Left ventricle myocardium inferior (tissue), 1 donor: ENCODE measurements around the gene FSD1. TPM values are rescaled to one million over a fixed set of nuclear protein-coding genes. Genes with fewer than 3 reads are reported as not detected.
A peak's percentile ranks its signal among the peaks of the same experiment; 100 is the strongest.
"Not testable (repeated sequence)": the region's sequence is repeated elsewhere in the genome, so short reads cannot be mapped to it uniquely, and the experiment has no call there.

Experiments
- DNase-seq: peaks from one replicate; pipeline ENCODE4 v3.0.0-alpha.2; 2020
- H3K27ac ChIP-seq: fragments of 200-600 bp; replicated peaks from 2 replicates; pipeline ENCODE4 v1.8.0; 2021
- H3K27me3 ChIP-seq: fragments of 200-600 bp; 2 replicates; pipeline ENCODE4 v1.8.0; 2021; ENCODE audit warnings: low read depth
- H3K36me3 ChIP-seq: fragments of 200-600 bp; 2 replicates; pipeline ENCODE4 v1.8.0; 2021
- H3K4me1 ChIP-seq: fragments of 200-600 bp; 2 replicates; pipeline ENCODE4 v1.8.0; 2021
- H3K4me3 ChIP-seq: fragments of 200-600 bp; 2 replicates; pipeline ENCODE4 v1.8.0; 2021; ENCODE audit warnings: mild to moderate bottlenecking, moderate library complexity
- H3K9me3 ChIP-seq: fragments of 200-600 bp; replicated peaks from 2 replicates; pipeline ENCODE4 v1.8.0; 2021
- CTCF ChIP-seq: fragments of 200-600 bp; IDR thresholded peaks from 2 replicates; pipeline ENCODE4 v1.8.0; 2021; ENCODE audit warnings: antibody characterized with exemption, mild to moderate bottlenecking, borderline replicate concordance
- intact Hi-C: fragments of 100-400 bp; cut with micrococcal nuclease; formaldehyde crosslinking; loops from one replicate; pipeline ENCODE4 v1.11.0; 2022
- total RNA-seq: library from RNA; stranded (reverse); fragmentation: NEBNext Ultra II Directional; extraction: Animal tissue kit (Norgen Biotek cat#: 25700); gene quantifications from one replicate; pipeline ENCODE4 v1.2.1, GENCODE V29; 2021
- donor health status: DM: no; HTN: yes; CAD: no; lungs with severe emphysema.

The FSD1 gene
- total RNA-seq, 1 donor from 2014 or later: not detected

- Histone ChIP-seq H3K27me3 (peaks cover 69% of the 10 kb centered on the region), H3K9me3 (no peaks in the 10 kb centered on the region), H3K27ac (no peak overlapping the region), H3K36me3 (no peaks in the 10 kb centered on the region), H3K4me1 (peaks cover 20% of the 10 kb centered on the region), H3K4me3 (peak overlapping the region; percentile 59)
- intact Hi-C loops: no loop called here
- TF ChIP-seq CTCF: no peak
- no peak for DNase-seq
Measured at GRCh38 chr19:4279530-4280422, 24.6 kb upstream of the FSD1 start.

GRCh38 chr19:4284176-4284958, 20.0 kb upstream of the FSD1 start:
- TF ChIP-seq CTCF: no peak
- intact Hi-C loops: no loop called here

GRCh38 chr19:4284974-4285373, 19.4 kb upstream of the FSD1 start:
- Histone ChIP-seq H3K36me3 (no peaks in the 10 kb centered on the region), H3K27me3 (peaks cover 76% of the 10 kb centered on the region)
- intact Hi-C loops: no loop called here

More at GRCh38 chr19:4284176-4284958, 20.0 kb upstream of the FSD1 start:
- Histone ChIP-seq H3K9me3 (no peaks in the 10 kb centered on the region), H3K4me1 (peaks cover 9% of the 10 kb centered on the region), H3K36me3 (no peaks in the 10 kb centered on the region), H3K27ac (no peak overlapping the region), H3K4me3 (no peak overlapping the region), H3K27me3 (peaks cover 82% of the 10 kb centered on the region)
- no peak for DNase-seq

GRCh38 chr19:4286141-4286540, 18.3 kb upstream of the FSD1 start:
- peaks cover 71% of the 10 kb centered on the region for H3K27me3 ChIP-seq

More at GRCh38 chr19:4284974-4285373, 19.4 kb upstream of the FSD1 start:
- H3K27ac ChIP-seq: no peak overlapping the region
- H3K4me1 ChIP-seq: peaks cover 2% of the 10 kb centered on the region
- no peaks in the 10 kb centered on the region for H3K9me3 ChIP-seq
- DNase-seq: no peak
- TF ChIP-seq CTCF: no peak
- no peak overlapping the region for H3K4me3 ChIP-seq

DNA sequence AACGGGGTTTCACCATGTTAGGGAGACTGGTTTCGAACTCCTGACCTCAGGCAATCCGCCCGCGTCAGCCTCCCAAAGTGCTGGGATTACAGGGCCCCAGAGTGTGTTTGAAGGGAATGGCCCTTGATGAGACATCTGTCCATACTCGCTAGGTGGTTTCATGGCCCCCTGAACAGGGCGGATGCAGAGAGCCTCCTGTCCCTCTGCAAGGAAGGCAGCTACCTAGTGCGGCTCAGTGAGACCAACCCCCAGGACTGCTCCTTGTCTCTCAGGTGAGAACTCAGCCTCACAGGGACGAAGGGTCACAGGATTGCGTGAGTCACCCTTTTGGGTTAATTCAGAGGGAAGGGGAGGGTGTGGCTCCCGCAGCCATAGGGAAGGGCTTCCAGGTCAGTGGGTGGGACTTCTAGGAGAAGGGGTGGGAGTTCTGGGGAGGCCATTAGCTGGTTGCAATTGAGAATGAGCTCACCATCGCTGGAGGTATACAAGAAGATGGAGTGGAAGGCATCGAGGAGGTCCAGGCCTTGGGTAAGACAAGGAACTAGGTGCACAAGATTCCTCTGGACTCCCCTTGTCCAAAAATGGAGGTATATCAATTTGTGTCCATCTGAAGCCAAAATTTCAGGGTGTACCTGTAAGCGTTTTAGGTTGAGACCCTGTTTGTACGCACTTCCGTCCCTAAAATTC, 16.2 kb upstream of the FSD1 start:
- Histone ChIP-seq H3K36me3 (no peaks in the 10 kb centered on the region), H3K4me1 (no peaks in the 10 kb centered on the region), H3K4me3 (no peak overlapping the region), H3K27me3 (peaks cover 69% of the 10 kb centered on the region), H3K27ac (no peak overlapping the region), H3K9me3 (no peaks in the 10 kb centered on the region)
- no peak for TF ChIP-seq CTCF
- intact Hi-C loops: no loop called here
- no peak for DNase-seq

More at GRCh38 chr19:4286141-4286540, 18.3 kb upstream of the FSD1 start:
- H3K4me3 ChIP-seq, H3K4me1 ChIP-seq, H3K9me3 ChIP-seq, H3K27ac ChIP-seq, DNase-seq, intact Hi-C loops, H3K36me3 ChIP-seq: not testable (repeated sequence)
